ENCODE results near the gene SERPINA4.

SERPINA4 gene

GRCh38 chr14:94542811-94543440 lies 18.3 kb upstream of the SERPINA4 start:
- no peak for DNase-seq

GRCh38 chr14:94543449-94544124 lies 17.7 kb upstream of the SERPINA4 start:
- DNase-seq, result no peak

- DNase-seq, result no peak
Measured at GRCh38 chr14:94544726-94545125, 16.5 kb upstream of the SERPINA4 start.

- DNase-seq, result no peak
Measured at GRCh38 chr14:94545131-94545841, 16.0 kb upstream of the SERPINA4 start.

- DNase-seq, result no peak
Measured at GRCh38 chr14:94547151-94547680, 14.0 kb upstream of the SERPINA4 start.

- no peak for DNase-seq
Measured at GRCh38 chr14:94547726-94548125, 13.5 kb upstream of the SERPINA4 start.

GRCh38 chr14:94548131-94548998 lies 12.9 kb upstream of the SERPINA4 start:
- DNase-seq, result no peak

GRCh38 chr14:94548999-94549985 lies 11.9 kb upstream of the SERPINA4 start:
- DNase-seq, result peak; percentile 26

- no peak for DNase-seq
Measured at GRCh38 chr14:94550041-94550440, 11.2 kb upstream of the SERPINA4 start.

GRCh38 chr14:94555991-94556390 lies 5.3 kb upstream of the SERPINA4 start:
- no peak for DNase-seq

- DNase-seq, result no peak
Measured at GRCh38 chr14:94557327-94557726, 3.9 kb upstream of the SERPINA4 start.

- no peak for DNase-seq
Measured at GRCh38 chr14:94558842-94559241, 2.4 kb upstream of the SERPINA4 start.

- no peak for DNase-seq
Measured at GRCh38 chr14:94559638-94560290, 1.5 kb upstream of the SERPINA4 start.

GRCh38 chr14:94560291-94560665 lies 964 bp upstream of the SERPINA4 start:
- DNase-seq, result no peak

- DNase-seq, result no peak
Measured at GRCh38 chr14:94561656-94562010, 391 bp downstream of the SERPINA4 start.

GRCh38 chr14:94562022-94562421 lies 780 bp downstream of the SERPINA4 start:
- no peak for DNase-seq

- no peak for DNase-seq
Measured at GRCh38 chr14:94562941-94563883, 2.0 kb downstream of the SERPINA4 start.

- DNase-seq, result no peak
Measured at GRCh38 chr14:94564381-94564780, 3.1 kb downstream of the SERPINA4 start.

- no peak for DNase-seq
Measured at GRCh38 chr14:94568186-94568585, 6.9 kb downstream of the SERPINA4 start.

Measured in NCI-H2171 treated with DMSO at 0.1 percent for 48 hours (cell line).